Adrenal gland (tissue), 12 donors: ENCODE measurements around the gene ACADSB. TPM values are rescaled to one million over a fixed set of nuclear protein-coding genes. Genes with fewer than 3 reads are reported as not detected.

Experiments used
- DNase-seq, 7 donors: peaks; one replicate each; pipeline ENCODE4 v3.0.0-alpha.2; 2019 to 2020
- H3K27ac ChIP-seq, 5 donors: fragments of 200-600 bp; sonication (generic) in 4 of 5; 1 replicate in 3 of 5; 2 replicates in 2 of 5; pipeline versions ENCODE4 v1.5.1 to v1.8.0; 2016 to 2020; ENCODE audit warnings: mild to moderate bottlenecking in 1 of 5
- H3K27me3 ChIP-seq: fragments of 200-600 bp; 2 replicates; pipeline ENCODE4 v1.8.0; 2021
- H3K36me3 ChIP-seq, 2 donors: fragments of 200-600 bp; replicated peaks in 1 of 2; 1 replicate in 1 of 2; 2 replicates in 1 of 2; pipeline versions ENCODE4 v1.5.1 to v1.8.0; 2018 to 2022
- H3K4me1 ChIP-seq, 2 donors: fragments of 200-600 bp; replicated peaks in 1 of 2; 1 replicate in 1 of 2; 2 replicates in 1 of 2; pipeline versions ENCODE4 v1.5.1 to v1.8.0; 2018 to 2021
- H3K4me3 ChIP-seq, 4 donors: fragments of 200-600 bp; sonication (generic) in 3 of 4; one replicate each; pipeline ENCODE4 v1.5.1; 2016 to 2018
- H3K9me3 ChIP-seq, 3 donors: fragments of 200-600 bp; sonication (generic) in 1 of 3; replicated peaks in 1 of 3; 1 replicate in 2 of 3; 2 replicates in 1 of 3; pipeline versions ENCODE4 v1.5.1 to v1.8.0; 2016 to 2021
- POLR2A ChIP-seq, 2 donors: fragments of 450-650 bp; IDR thresholded peaks; one replicate each; pipeline ENCODE4 v1.6.1; 2017; ENCODE audit warnings: antibody characterized with exemption in 2 of 2, mild to moderate bottlenecking in 2 of 2, moderate library complexity in 1 of 2
- WGBS, 4 donors: extraction: QIAGEN DNeasy Blood & Tissue Kit in 2 of 4; methylation state at CpG; one replicate each; pipeline versions ENCODE4 v1.1.5 to v1.1.7; 2013 to 2017; 5-methylcytosine and 5-hydroxymethylcytosine counted together
- intact Hi-C, 2 donors: fragments of 100-400 bp; cut with DNase I; formaldehyde crosslinking; loops; one replicate each; pipeline versions ENCODE4 v1.14.1 to v1.15.0; 2022 to 2023
- polyA plus RNA-seq, 3 donors: library from polyadenylated mRNA; stranded (reverse); fragments of 200-250 nt in 2 of 3; fragments of 350-450 nt in 1 of 3; fragmentation: Illumina TruSeq in 1 of 3; extraction: RNeasy Lipid Tissue Mini Kit (QIAGEN cat#74804) in 1 of 3; gene quantifications; one replicate each; pipeline ENCODE4 v1.2.3, GENCODE V29; 2013 to 2014
- total RNA-seq, 9 donors: library from RNA; depleted of rRNA in 4 of 9; stranded (reverse); fragments of >200 nt in 4 of 9; fragments of 120-200 nt in 1 of 9; fragmentation: NEBNext Ultra II Directional in 1 of 9; extraction: Animal tissue kit (Norgen Biotek cat#: 25700) in 1 of 9; gene quantifications; one replicate each; pipeline versions ENCODE4 v1.1.0 to v1.2.4, GENCODE V29; 2013 to 2023
- TF ChIP-seq, protein P1 (sequence below), 6 experiments: fragments of 450-650 bp in 4 of 6; fragments of 200-600 bp in 2 of 6; sonication (generic) in 1 of 6; IDR thresholded peaks; 1 replicate in 5 of 6; 2 replicates in 1 of 6; pipeline versions ENCODE4 v1.5.1 to v1.8.0; 2016 to 2021; ENCODE audit warnings: antibody characterized with exemption in 6 of 6, mild to moderate bottlenecking in 2 of 6, moderate library complexity in 1 of 6
- donor health status: healthy with polysubstance abuse.
- donor health status: Bipolar disorder and iron deficiency.
- donor health status: DM: yes; HTN: yes; CAD: no.
- donor health status: DM: no; HTN: no; CAD: no.
- donor health status: DM: no; HTN: no; CAD: no.
- donor health status: DM: yes; HTN: yes; CAD: no.

ACADSB gene
- total and polyA plus RNA-seq, 12 donors = 8.3 to 94.7 (median 35.6) TPM

GRCh38 chr10:123027861-123028260, 19.1 kb downstream of the ACADSB start:
- Histone ChIP-seq H3K36me3 (no peaks in the 10 kb centered on the region), H3K4me3 (no peak overlapping the region), H3K4me1 (no peaks in the 10 kb centered on the region), H3K9me3 (no peaks in the 10 kb centered on the region), H3K27me3 (no peaks in the 10 kb centered on the region), H3K27ac (no peak overlapping the region)
- no peak for TF ChIP-seq POLR2A (IDR thresholded peaks at IDR 0.05)
- TF ChIP-seq, protein P1, sequence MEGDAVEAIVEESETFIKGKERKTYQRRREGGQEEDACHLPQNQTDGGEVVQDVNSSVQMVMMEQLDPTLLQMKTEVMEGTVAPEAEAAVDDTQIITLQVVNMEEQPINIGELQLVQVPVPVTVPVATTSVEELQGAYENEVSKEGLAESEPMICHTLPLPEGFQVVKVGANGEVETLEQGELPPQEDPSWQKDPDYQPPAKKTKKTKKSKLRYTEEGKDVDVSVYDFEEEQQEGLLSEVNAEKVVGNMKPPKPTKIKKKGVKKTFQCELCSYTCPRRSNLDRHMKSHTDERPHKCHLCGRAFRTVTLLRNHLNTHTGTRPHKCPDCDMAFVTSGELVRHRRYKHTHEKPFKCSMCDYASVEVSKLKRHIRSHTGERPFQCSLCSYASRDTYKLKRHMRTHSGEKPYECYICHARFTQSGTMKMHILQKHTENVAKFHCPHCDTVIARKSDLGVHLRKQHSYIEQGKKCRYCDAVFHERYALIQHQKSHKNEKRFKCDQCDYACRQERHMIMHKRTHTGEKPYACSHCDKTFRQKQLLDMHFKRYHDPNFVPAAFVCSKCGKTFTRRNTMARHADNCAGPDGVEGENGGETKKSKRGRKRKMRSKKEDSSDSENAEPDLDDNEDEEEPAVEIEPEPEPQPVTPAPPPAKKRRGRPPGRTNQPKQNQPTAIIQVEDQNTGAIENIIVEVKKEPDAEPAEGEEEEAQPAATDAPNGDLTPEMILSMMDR (IDR thresholded peaks at IDR 0.05) = no peak
- intact Hi-C loops = no loop called here
- DNase-seq = no peak

GRCh38 chr10:123031124-123031523, 22.3 kb downstream of the ACADSB start:
- DNase-seq = no peak
- Histone ChIP-seq H3K36me3 (no peaks in the 10 kb centered on the region), H3K27me3 (no peaks in the 10 kb centered on the region), H3K4me3 (no peak overlapping the region), H3K4me1 (no peaks in the 10 kb centered on the region), H3K27ac (no peak overlapping the region), H3K9me3 (no peaks in the 10 kb centered on the region)
- TF ChIP-seq, protein P1 (IDR thresholded peaks at IDR 0.05) = no peak
- TF ChIP-seq POLR2A (IDR thresholded peaks at IDR 0.05) = no peak
- 80 to 86% (median 83%) methylated on average over 1 of the region's 1 CpG for WGBS, 4 donors
- intact Hi-C loops = no loop called here

DNA sequence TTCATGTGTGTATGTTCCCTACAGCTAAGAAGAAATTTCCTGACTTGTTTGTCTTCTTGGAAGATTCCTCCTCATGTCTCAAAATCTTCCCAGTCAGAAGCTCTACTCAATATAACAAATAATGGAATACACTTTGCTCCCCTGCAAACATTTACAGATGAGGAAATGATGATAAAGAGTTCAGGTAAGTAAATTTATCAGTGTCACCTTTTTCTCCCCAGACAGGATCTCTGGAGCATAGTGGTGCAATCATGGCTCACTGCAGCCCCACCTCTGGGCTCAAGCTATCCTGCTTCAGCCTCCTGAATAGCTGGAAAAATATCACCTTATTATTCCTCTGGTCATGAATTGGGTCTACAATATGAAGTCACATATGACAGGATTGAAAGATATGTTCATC, 25.5 kb downstream of the ACADSB start:
- intact Hi-C loops = no loop called here
- H3K4me1 ChIP-seq = no peaks in the 10 kb centered on the region
- no peaks in the 10 kb centered on the region for H3K36me3 ChIP-seq
- TF ChIP-seq POLR2A (IDR thresholded peaks at IDR 0.05) = no peak
- TF ChIP-seq, protein P1 (IDR thresholded peaks at IDR 0.05) = no peak
- no peaks in the 10 kb centered on the region for H3K9me3 ChIP-seq
- H3K27ac ChIP-seq = no peak overlapping the region
- H3K27me3 ChIP-seq = no peaks in the 10 kb centered on the region
- DNase-seq = no peak
- no peak overlapping the region for H3K4me3 ChIP-seq

DNA sequence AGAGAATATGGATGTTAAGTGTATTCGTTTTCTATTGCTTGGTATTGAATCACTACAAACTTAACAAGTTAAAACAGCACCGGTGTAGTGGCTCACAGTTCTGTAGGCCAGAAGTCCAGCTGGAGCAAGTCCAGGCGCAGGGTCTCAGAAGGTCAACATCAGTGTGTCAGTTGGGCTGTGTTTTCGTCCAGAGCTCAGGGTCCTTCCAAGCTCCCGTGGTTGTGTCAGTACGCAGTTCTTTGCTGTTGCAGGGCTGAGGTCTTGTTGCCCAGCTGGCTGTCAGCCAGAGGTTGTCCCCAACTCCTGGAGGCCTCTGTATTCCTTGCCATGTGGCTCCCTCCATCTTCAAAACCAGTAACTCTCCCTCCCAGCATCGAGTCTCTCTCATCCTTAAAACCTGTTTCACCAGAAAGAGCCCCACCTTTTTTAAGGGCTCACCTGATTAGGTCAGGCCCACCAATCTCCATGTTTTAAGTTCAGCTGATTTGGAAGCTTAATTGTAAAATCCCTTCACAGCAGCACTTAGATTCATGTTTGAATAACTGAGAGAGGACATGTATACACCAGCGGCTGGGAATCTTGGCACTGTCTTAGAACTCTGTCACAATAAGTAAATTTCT, 26.8 kb downstream of the ACADSB start:
- Histone ChIP-seq H3K9me3 (no peaks in the 10 kb centered on the region), H3K36me3 (no peaks in the 10 kb centered on the region), H3K4me1 (no peaks in the 10 kb centered on the region), H3K4me3 (no peak overlapping the region), H3K27ac (no peak overlapping the region), H3K27me3 (no peaks in the 10 kb centered on the region)
- TF ChIP-seq, protein P1 (IDR thresholded peaks at IDR 0.05) = no peak
- no peak for TF ChIP-seq POLR2A (IDR thresholded peaks at IDR 0.05)
- DNase-seq = no peak
- intact Hi-C loops = no loop called here
- 85 to 96% (median 90%) methylated on average over 5 to 8 of the region's 8 CpGs for WGBS, 4 donors
